Cerebellar cortex (tissue), 1 donor: ENCODE results near the gene BICRA.
"Not testable (repeated sequence)": the region's sequence is repeated elsewhere in the genome, so short reads cannot be mapped to it uniquely, and the experiment has no call there.

ENCODE experiments used
- DNase-seq: peaks from one replicate; pipeline ENCODE4 v3.0.0-alpha.2; 2015; ENCODE audit warnings: low spot score

Gene BICRA

DNA sequence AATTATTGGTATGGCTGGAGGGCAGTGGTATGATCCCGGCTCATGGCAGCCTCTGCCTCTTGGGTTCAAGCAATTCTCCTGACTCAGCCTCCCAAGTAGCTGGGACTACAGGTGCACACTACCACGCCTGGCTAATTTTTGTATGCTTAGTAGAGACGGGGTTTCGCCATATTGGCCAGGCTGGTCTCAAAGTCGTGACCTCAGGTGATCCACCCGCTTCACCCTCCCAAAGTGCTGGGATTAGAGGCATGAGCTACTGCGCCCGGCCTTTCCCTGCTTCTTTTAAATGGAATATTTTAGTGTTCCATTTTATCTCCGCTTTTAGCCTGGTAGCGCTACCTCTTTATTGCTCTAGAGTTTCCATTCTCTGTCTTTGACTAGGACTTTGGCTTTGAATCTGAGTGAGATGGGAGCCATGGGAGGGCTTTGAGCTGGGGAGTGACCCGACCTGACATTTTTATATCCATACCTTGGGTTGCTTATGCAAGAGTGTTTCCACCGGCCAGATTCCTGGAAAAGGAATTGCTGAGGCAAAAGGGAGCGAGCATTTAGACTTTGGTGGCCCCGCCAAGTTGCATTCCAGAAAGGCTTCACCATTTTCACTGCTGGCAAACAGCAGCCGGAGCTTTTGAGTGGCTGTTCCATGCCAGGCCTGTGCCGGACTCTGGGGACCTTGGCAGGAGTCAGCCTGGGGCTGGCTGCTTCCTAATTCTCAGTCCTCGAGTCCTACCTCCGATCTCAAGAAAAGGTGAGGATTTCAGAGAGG, 22.9 kb downstream of the BICRA start:
- DNase-seq = no peak

- no peak for DNase-seq
Observed at GRCh38 chr19:47633517-47633916, 24.6 kb downstream of the BICRA start.

GRCh38 chr19:47633996-47634395, 25.1 kb downstream of the BICRA start:
- DNase-seq = no peak

GRCh38 chr19:47635152-47635754, 26.3 kb downstream of the BICRA start:
- not testable (repeated sequence) for DNase-seq

DNA sequence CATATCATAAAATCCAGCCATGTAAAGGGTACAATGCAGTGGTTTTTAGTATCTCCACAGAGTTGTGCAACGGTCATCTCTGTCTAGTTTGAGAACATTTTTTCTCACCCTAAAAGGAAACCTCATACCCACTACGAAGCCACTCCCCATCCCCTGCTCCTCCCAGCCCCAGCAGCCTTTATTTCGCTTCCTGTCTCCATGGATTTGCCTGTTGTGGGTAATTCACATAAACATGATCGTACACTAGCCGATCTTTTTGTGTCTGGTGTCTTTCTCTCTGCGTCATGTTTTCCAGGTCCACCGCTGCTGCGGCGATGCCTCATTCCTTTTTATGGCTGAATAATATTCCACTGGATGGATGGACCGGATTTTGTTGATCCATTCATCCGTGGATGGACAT, 28.6 kb downstream of the BICRA start:
- no peak for DNase-seq

GRCh38 chr19:47641891-47642485, 33.1 kb downstream of the BICRA start:
- no peak for DNase-seq

GRCh38 chr19:47643281-47643680, 34.3 kb downstream of the BICRA start:
- no peak for DNase-seq

- no peak for DNase-seq
Observed at GRCh38 chr19:47644199-47644598, 35.3 kb downstream of the BICRA start.

GRCh38 chr19:47644743-47645482, 36.0 kb downstream of the BICRA start:
- DNase-seq = peak; percentile 60

DNA sequence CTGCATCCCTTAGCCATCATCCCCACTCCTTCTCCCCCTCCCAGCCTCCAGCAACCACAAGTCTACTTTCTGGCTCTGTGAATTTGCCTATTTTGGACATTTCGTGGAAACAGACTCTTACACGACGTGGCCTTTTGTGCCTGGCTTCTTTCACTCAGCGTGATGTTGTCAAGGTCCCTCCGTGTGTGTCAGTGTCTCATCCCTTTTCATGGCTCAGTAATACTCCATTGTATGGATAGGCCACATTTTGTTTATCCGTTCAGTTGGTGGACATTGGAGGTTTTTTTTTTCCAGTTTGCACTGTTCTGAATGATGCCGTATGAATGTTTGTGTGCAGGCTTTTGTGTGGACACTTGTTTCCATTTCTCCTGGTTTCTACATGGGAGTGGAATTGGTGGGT, 38.0 kb downstream of the BICRA start:
- no peak for DNase-seq

DNA sequence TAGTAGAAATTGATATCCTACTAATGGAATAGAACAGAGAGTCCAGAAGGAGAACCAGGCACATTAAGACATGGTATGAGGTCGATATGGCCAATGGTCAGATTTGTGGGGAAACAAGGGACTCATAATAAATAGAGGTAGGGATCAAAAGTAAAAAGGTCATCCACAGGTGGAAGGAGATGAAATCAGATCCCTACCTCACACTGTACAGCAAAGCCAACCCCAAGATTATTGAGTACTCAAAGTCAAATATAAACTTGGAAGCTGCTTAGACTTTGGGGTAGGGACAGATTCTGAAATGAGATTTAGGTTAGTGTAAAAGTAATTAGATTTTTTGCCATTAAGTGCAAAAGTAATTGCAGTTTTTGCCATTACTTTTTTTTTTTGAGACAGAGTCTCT, 40.7 kb downstream of the BICRA start:
- DNase-seq = no peak

GRCh38 chr19:47650700-47651099, 41.8 kb downstream of the BICRA start:
- peak; percentile 80 for DNase-seq

- DNase-seq = no peak
Observed at GRCh38 chr19:47651132-47651531, 42.2 kb downstream of the BICRA start.

DNA sequence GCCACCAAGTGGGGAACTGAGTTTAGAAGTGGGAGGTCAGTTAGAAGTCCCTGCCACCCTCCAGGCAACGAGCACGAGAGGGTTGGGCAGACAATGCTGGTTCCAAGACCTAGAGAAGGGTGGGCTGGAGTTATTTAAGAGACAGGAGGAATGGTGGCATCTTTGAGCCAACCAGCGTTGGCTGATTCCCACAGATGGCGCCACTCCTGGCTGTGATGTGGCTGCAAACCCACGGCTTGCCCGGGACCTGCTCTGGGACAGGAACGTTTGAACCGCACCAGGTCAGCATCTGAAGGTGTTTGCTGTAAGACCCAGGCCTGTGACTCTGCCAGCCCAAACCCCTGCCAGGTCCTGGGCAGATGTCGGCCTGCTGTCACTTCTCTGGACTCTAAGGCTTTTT, 42.8 kb downstream of the BICRA start:
- DNase-seq = peak; percentile 47

DNA sequence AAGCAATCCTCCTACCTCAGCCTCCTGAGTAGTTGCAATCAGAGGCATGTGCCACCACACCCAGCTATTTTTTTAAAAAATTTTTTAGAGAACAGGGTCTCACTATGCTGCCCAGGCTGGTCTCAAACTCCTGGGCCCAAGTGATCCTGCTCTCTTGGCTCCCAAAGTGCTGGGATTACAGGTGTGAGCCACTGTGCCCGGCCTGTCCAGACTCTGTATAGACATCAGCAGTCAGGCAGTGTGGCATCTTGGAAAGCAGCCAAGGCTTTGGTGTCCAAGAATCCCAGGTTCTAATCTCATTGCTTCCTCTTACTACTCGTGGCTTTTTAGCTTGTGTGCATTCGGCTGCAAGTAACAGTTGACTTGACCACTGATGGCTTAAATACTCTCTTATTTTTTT, 43.4 kb downstream of the BICRA start:
- DNase-seq = no peak

DNA sequence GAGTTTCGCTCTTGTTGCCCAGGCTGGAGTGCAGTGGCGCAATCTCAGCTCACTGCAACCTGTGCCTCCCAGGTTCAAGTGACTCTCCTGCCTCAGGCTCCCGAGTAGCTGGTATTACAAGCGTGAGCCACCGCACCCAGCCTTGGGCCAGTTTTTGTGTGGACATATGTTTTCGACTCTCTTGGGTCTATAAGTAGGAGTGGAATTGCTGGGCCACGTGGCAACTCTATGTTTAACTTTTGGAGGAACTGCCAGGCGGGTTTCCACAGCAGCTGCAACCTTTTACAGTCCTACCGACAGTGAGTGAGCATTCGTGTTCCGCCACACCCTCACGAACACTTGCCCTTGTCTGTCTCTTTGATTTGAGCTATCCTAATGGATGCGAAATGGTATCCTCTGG, 44.9 kb downstream of the BICRA start:
- DNase-seq = no peak

- DNase-seq = no peak
Observed at GRCh38 chr19:47657719-47658118, 48.8 kb downstream of the BICRA start.

GRCh38 chr19:47658431-47659348, 49.8 kb downstream of the BICRA start:
- DNase-seq = peak; percentile 33

DNA sequence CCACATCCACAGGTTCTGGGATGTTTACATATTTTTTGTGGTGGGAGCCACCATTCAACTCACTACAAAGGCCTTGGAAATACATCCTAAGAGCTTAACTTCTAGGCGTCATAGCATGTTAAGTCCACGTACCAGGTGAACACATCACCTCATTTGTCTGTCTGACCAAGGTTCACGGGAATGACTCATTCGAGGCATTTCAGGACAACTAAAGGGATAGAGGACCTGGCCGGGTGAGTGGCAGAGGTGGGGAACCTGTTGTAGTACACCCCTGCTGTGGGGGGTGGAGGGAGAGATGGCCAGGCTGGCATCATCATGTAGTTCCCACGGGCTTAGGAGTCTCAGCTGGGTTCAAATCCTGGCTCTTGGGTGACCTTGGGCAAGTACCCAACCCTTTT, 51.5 kb downstream of the BICRA start:
- no peak for DNase-seq

DNA sequence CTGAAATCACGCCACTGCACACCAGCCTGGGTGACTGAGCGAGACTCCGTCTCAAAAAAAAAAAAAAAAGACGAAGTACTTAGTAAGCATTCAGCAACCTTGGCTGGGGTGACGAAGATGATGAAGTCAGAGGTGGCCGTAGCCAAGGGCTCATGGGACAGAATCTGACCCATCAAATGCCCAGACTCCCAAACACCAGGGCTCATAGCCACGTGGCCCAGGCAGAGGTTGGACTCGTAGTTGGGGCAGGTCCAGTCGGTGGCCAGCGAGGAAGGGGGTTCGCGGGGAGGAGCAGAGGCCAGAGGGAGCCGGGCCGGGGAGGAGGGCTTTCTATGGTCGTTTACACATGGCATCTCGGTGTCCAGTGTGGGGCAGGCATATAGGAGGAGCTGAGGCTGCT, 52.2 kb downstream of the BICRA start:
- no peak for DNase-seq

DNA sequence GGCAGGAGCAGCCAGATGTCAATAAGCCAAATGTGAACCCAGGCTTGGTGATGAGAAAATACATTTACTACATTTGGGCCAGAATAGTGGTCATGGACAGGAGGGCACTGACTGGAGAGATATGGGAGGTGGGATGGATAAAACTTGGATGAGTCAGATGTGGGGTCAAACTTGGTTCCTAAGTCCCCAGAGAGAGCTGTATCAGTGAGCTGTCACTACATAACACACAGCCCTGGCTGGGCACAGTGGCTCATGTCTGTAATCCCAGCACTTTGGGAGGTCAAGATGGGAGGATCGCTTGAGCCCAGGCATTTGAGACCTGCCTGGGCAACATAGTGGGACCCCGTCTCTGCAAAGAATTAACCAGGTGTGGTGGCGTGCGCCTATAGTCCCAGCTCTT, 52.7 kb downstream of the BICRA start:
- no peak for DNase-seq

DNA sequence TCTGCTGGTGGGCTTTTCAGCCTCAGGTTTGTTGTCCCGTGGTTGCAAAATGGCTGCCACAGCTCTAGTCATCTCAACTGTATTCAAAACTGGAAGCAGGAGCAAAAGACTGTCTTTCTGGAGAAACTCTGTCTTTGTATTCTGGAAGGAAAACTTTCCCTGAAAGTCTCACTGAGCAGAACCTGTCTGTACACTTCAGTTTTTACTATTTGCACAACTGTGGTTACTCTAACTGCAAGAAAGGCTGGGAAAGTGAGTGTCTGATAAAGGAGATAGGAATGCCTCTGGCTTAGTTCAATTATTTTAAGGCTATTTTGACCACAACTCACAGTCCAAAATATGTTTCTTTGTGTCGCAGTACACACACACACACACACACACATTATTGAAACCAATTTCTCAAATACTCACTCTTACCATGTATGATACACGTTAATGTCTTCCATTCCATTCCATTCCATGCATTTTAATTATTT, 54.5 kb downstream of the BICRA start:
- DNase-seq = no peak
